Tibial nerve (tissue), 4 donors: ENCODE results near the gene NKX1-1.

Experiments
- CTCF ChIP-seq, 5 experiments: fragments of 200-600 bp in 3 of 5; fragments of 450-650 bp in 2 of 5; sonication (generic) in 3 of 5; IDR thresholded peaks; one replicate each; pipeline ENCODE4 v1.5.1; 2016 to 2019; ENCODE audit warnings: antibody characterized with exemption in 5 of 5, mild to moderate bottlenecking in 3 of 5, moderate library complexity in 2 of 5
- EP300 ChIP-seq, 2 donors: sonication (generic); formaldehyde crosslinking; IDR thresholded peaks; one replicate each; pipeline ENCODE4 v1.6.1; 2017; ENCODE audit warnings: antibody characterized with exemption in 2 of 2, mild to moderate bottlenecking in 1 of 2
- POLR2A ChIP-seq, 2 donors: fragments of 450-650 bp; IDR thresholded peaks; one replicate each; pipeline ENCODE4 v1.6.1; 2017; ENCODE audit warnings: antibody characterized with exemption in 2 of 2, mild to moderate bottlenecking in 2 of 2, moderate library complexity in 2 of 2

- TF ChIP-seq CTCF (IDR thresholded peaks at IDR 0.05) = no peak
- no peak for TF ChIP-seq POLR2A (IDR thresholded peaks at IDR 0.05)
- TF ChIP-seq EP300 (IDR thresholded peaks at IDR 0.05) = no peak
Measured at GRCh38 chr4:1380368-1381151, 25.7 kb downstream of the NKX1-1 start.
